ENCODE results near the gene ATG16L2.

Gene ATG16L2

GRCh38 chr11:72774499-72774898 is 39.7 kb upstream of the ATG16L2 start:
- WGBS (ENCODE audit: extremely low coverage, insufficient coverage, low lambda C conversion rate), result no CpG with 5 or more reads among the region's 6 CpGs
- no peak overlapping the region for H2BK120ac ChIP-seq (ENCODE audit: low read depth, low read length)
- no peak overlapping the region for H3K23ac ChIP-seq (ENCODE audit: low read length)
- H3K18ac ChIP-seq (ENCODE audit: low read length), result no peak overlapping the region
- no peak overlapping the region for H3K56ac ChIP-seq (ENCODE audit: low read length)
- H2AK5ac ChIP-seq (ENCODE audit: low read length), result no peak overlapping the region
- no peaks in the 10 kb centered on the region for H3K36me3 ChIP-seq (ENCODE audit: control insufficient read depth, insufficient read depth, low read length)
- H2BK15ac ChIP-seq (replicated peaks; ENCODE audit: low read depth), result no peak overlapping the region
- H4K5ac ChIP-seq (ENCODE audit: low read length), result no peak overlapping the region
- no peaks in the 10 kb centered on the region for H3K4me1 ChIP-seq (ENCODE audit: control insufficient read depth, low read depth, low read length)
- no peak overlapping the region for H2BK5ac ChIP-seq (ENCODE audit: low read length)
- H3K27me3 ChIP-seq (ENCODE audit: insufficient read depth, low read length, poor library complexity), result no peaks in the 10 kb centered on the region
- H3K4ac ChIP-seq (ENCODE audit: low read depth, low read length), result no peak overlapping the region
- H3K79me1 ChIP-seq (ENCODE audit: low read length), result no peaks in the 10 kb centered on the region
- no peak for DNase-seq
- H3K9ac ChIP-seq (ENCODE audit: low read length), result no peak overlapping the region
- H4K8ac ChIP-seq (ENCODE audit: low read depth, low read length), result no peak overlapping the region
- H3K79me2 ChIP-seq (ENCODE audit: control insufficient read depth, insufficient read depth, low read length), result no peaks in the 10 kb centered on the region
- no peak overlapping the region for H3K4me3 ChIP-seq (ENCODE audit: low read length)
- no peak overlapping the region for H3K27ac ChIP-seq (ENCODE audit: low read depth, low read length)
- no peak overlapping the region for H3K4me2 ChIP-seq (ENCODE audit: low read length)

- WGBS (ENCODE audit: extremely low coverage, insufficient coverage, low lambda C conversion rate), result no CpG with 5 or more reads among the region's 7 CpGs
- Histone ChIP-seq H2BK120ac (ENCODE audit: low read depth, low read length) (no peak overlapping the region), H3K4ac (ENCODE audit: low read depth, low read length) (no peak overlapping the region), H3K27ac (ENCODE audit: low read depth, low read length) (no peak overlapping the region), H3K9ac (ENCODE audit: low read length) (no peak overlapping the region), H3K56ac (ENCODE audit: low read length) (no peak overlapping the region), H3K4me2 (ENCODE audit: low read length) (no peak overlapping the region), H3K79me1 (ENCODE audit: low read length) (no peaks in the 10 kb centered on the region), H3K4me1 (ENCODE audit: control insufficient read depth, low read depth, low read length) (no peaks in the 10 kb centered on the region), H3K18ac (ENCODE audit: low read length) (no peak overlapping the region), H2AK5ac (ENCODE audit: low read length) (no peak overlapping the region), H3K36me3 (ENCODE audit: control insufficient read depth, insufficient read depth, low read length) (no peaks in the 10 kb centered on the region), H2BK5ac (ENCODE audit: low read length) (no peak overlapping the region), H2BK15ac (replicated peaks; ENCODE audit: low read depth) (no peak overlapping the region), H4K8ac (ENCODE audit: low read depth, low read length) (no peak overlapping the region), H3K23ac (ENCODE audit: low read length) (no peak overlapping the region), H3K27me3 (ENCODE audit: insufficient read depth, low read length, poor library complexity) (no peaks in the 10 kb centered on the region), H3K79me2 (ENCODE audit: control insufficient read depth, insufficient read depth, low read length) (no peaks in the 10 kb centered on the region), H3K4me3 (ENCODE audit: low read length) (no peak overlapping the region), H4K5ac (ENCODE audit: low read length) (no peak overlapping the region)
- DNase-seq, result no peak
Measured at GRCh38 chr11:72775288-72776110, 38.7 kb upstream of the ATG16L2 start.

- Histone ChIP-seq H3K27ac (ENCODE audit: low read depth, low read length) (no peak overlapping the region), H3K36me3 (ENCODE audit: control insufficient read depth, insufficient read depth, low read length) (no peaks in the 10 kb centered on the region), H3K4me2 (ENCODE audit: low read length) (no peak overlapping the region), H3K79me2 (ENCODE audit: control insufficient read depth, insufficient read depth, low read length) (no peaks in the 10 kb centered on the region), H3K79me1 (ENCODE audit: low read length) (no peaks in the 10 kb centered on the region), H3K27me3 (ENCODE audit: insufficient read depth, low read length, poor library complexity) (no peaks in the 10 kb centered on the region), H3K4me1 (ENCODE audit: control insufficient read depth, low read depth, low read length) (no peaks in the 10 kb centered on the region), H3K23ac (ENCODE audit: low read length) (no peak overlapping the region), H3K4me3 (ENCODE audit: low read length) (no peak overlapping the region), H2BK120ac (ENCODE audit: low read depth, low read length) (no peak overlapping the region), H3K18ac (ENCODE audit: low read length) (no peak overlapping the region), H4K5ac (ENCODE audit: low read length) (no peak overlapping the region), H2AK5ac (ENCODE audit: low read length) (no peak overlapping the region), H2BK15ac (replicated peaks; ENCODE audit: low read depth) (no peak overlapping the region), H2BK5ac (ENCODE audit: low read length) (no peak overlapping the region), H3K4ac (ENCODE audit: low read depth, low read length) (no peak overlapping the region), H3K56ac (ENCODE audit: low read length) (no peak overlapping the region), H4K8ac (ENCODE audit: low read depth, low read length) (no peak overlapping the region), H3K9ac (ENCODE audit: low read length) (no peak overlapping the region)
- no peak for DNase-seq
- no CpG with 5 or more reads among the region's 9 CpGs for WGBS (ENCODE audit: extremely low coverage, insufficient coverage, low lambda C conversion rate)
Measured at GRCh38 chr11:72776117-72776843, 37.9 kb upstream of the ATG16L2 start.

- H3K79me1 ChIP-seq (ENCODE audit: low read length), result no peaks in the 10 kb centered on the region
- peaks cover under 1% of the 10 kb centered on the region for H3K4me1 ChIP-seq (ENCODE audit: control insufficient read depth, low read depth, low read length)
- H3K56ac ChIP-seq (ENCODE audit: low read length), result no peak overlapping the region
- no peak overlapping the region for H2AK5ac ChIP-seq (ENCODE audit: low read length)
- no peak overlapping the region for H3K4me2 ChIP-seq (ENCODE audit: low read length)
- H4K8ac ChIP-seq (ENCODE audit: low read depth, low read length), result no peak overlapping the region
- H3K27me3 ChIP-seq (ENCODE audit: insufficient read depth, low read length, poor library complexity), result no peaks in the 10 kb centered on the region
- H2BK5ac ChIP-seq (ENCODE audit: low read length), result no peak overlapping the region
- no peak overlapping the region for H4K5ac ChIP-seq (ENCODE audit: low read length)
- WGBS (ENCODE audit: extremely low coverage, insufficient coverage, low lambda C conversion rate), result no CpG with 5 or more reads among the region's 7 CpGs
- H3K4me3 ChIP-seq (ENCODE audit: low read length), result no peak overlapping the region
- no peak overlapping the region for H3K4ac ChIP-seq (ENCODE audit: low read depth, low read length)
- H2BK120ac ChIP-seq (ENCODE audit: low read depth, low read length), result no peak overlapping the region
- H2BK15ac ChIP-seq (replicated peaks; ENCODE audit: low read depth), result no peak overlapping the region
- no peak overlapping the region for H3K23ac ChIP-seq (ENCODE audit: low read length)
- H3K79me2 ChIP-seq (ENCODE audit: control insufficient read depth, insufficient read depth, low read length), result no peaks in the 10 kb centered on the region
- H3K36me3 ChIP-seq (ENCODE audit: control insufficient read depth, insufficient read depth, low read length), result no peaks in the 10 kb centered on the region
- DNase-seq, result peak; percentile 43
- H3K18ac ChIP-seq (ENCODE audit: low read length), result no peak overlapping the region
- no peak overlapping the region for H3K27ac ChIP-seq (ENCODE audit: low read depth, low read length)
- no peak overlapping the region for H3K9ac ChIP-seq (ENCODE audit: low read length)
Measured at GRCh38 chr11:72776844-72777754, 37.1 kb upstream of the ATG16L2 start.

GRCh38 chr11:72777755-72778278 is 36.4 kb upstream of the ATG16L2 start:
- Histone ChIP-seq H4K5ac (ENCODE audit: low read length) (no peak overlapping the region), H3K4me3 (ENCODE audit: low read length) (no peak overlapping the region), H3K56ac (ENCODE audit: low read length) (no peak overlapping the region), H3K36me3 (ENCODE audit: control insufficient read depth, insufficient read depth, low read length) (no peaks in the 10 kb centered on the region), H3K27me3 (ENCODE audit: insufficient read depth, low read length, poor library complexity) (no peaks in the 10 kb centered on the region), H3K79me2 (ENCODE audit: control insufficient read depth, insufficient read depth, low read length) (no peaks in the 10 kb centered on the region), H3K4me2 (ENCODE audit: low read length) (no peak overlapping the region), H2AK5ac (ENCODE audit: low read length) (no peak overlapping the region), H3K79me1 (ENCODE audit: low read length) (no peaks in the 10 kb centered on the region), H4K8ac (ENCODE audit: low read depth, low read length) (no peak overlapping the region), H3K9ac (ENCODE audit: low read length) (no peak overlapping the region), H3K18ac (ENCODE audit: low read length) (no peak overlapping the region), H3K4me1 (ENCODE audit: control insufficient read depth, low read depth, low read length) (peaks cover 4% of the 10 kb centered on the region), H3K23ac (ENCODE audit: low read length) (no peak overlapping the region), H3K4ac (ENCODE audit: low read depth, low read length) (no peak overlapping the region), H3K27ac (ENCODE audit: low read depth, low read length) (no peak overlapping the region), H2BK120ac (ENCODE audit: low read depth, low read length) (no peak overlapping the region), H2BK5ac (ENCODE audit: low read length) (no peak overlapping the region), H2BK15ac (replicated peaks; ENCODE audit: low read depth) (no peak overlapping the region)
- WGBS (ENCODE audit: extremely low coverage, insufficient coverage, low lambda C conversion rate), result no CpG with 5 or more reads among the region's 5 CpGs
- DNase-seq, result no peak

Measured in mesendoderm (in vitro differentiated cells).